OCI-LY1 (cell line): ENCODE measurements around the gene RPSA.
"Not testable (repeated sequence)": the region's sequence is repeated elsewhere in the genome, so short reads cannot be mapped to it uniquely, and the experiment has no call there.

Experiments used
- H2AFZ ChIP-seq: fragments of 200-600 bp; sonication (generic), shearing (Covaris generic); 2 replicates; pipeline ENCODE4 v1.6.0; 2014; ENCODE audit warnings: antibody characterized with exemption, mild to moderate bottlenecking, low read length
- H3F3A ChIP-seq: fragments of 200-600 bp; sonication (generic), shearing (Covaris generic); 2 replicates; pipeline ENCODE4 v1.6.0; 2014; ENCODE audit warnings: mild to moderate bottlenecking, antibody characterized with exemption, low read length, moderate library complexity; ENCODE audit not compliant: insufficient read depth
- H3K27ac ChIP-seq: fragments of 200-600 bp; sonication (generic); 2 replicates; pipeline ENCODE4 v1.5.1; 2014; ENCODE audit warnings: low read length, mixed run types, mild to moderate bottlenecking, low read depth; ENCODE audit not compliant: poor library complexity, severe bottlenecking
- H3K27me3 ChIP-seq: fragments of 200-600 bp; sonication (generic); 2 replicates; pipeline ENCODE4 v1.6.0; 2014; ENCODE audit warnings: antibody characterized with exemption, mild to moderate bottlenecking, low read length, moderate library complexity; ENCODE audit not compliant: insufficient read depth
- H3K36me3 ChIP-seq: fragments of 200-600 bp; sonication (generic); 2 replicates; pipeline ENCODE4 v1.6.1; 2014; ENCODE audit warnings: mild to moderate bottlenecking, antibody characterized with exemption, low read length, moderate library complexity, mixed read lengths; ENCODE audit not compliant: insufficient read depth
- H3K4me1 ChIP-seq: fragments of 200-600 bp; sonication (generic); 2 replicates; pipeline ENCODE4 v1.5.1; 2014; ENCODE audit warnings: mild to moderate bottlenecking, low read length, moderate library complexity; ENCODE audit not compliant: insufficient read depth, severe bottlenecking
- H3K4me2 ChIP-seq: fragments of 200-600 bp; sonication (generic), shearing (Covaris generic); 2 replicates; pipeline ENCODE4 v1.6.1; 2014; ENCODE audit warnings: low read length
- H3K4me3 ChIP-seq: fragments of 200-600 bp; sonication (generic); 2 replicates; pipeline ENCODE4 v1.5.1; 2014; ENCODE audit warnings: low read length, low read depth, mild to moderate bottlenecking, mixed read lengths; ENCODE audit not compliant: poor library complexity, severe bottlenecking
- H3K79me2 ChIP-seq: fragments of 200-600 bp; shearing (Covaris generic); 2 replicates; pipeline ENCODE4 v1.6.1; 2016; ENCODE audit warnings: mixed run types, low read length, mixed read lengths; ENCODE audit not compliant: insufficient read depth
- H3K9ac ChIP-seq: fragments of 200-600 bp; sonication (generic), shearing (Covaris generic); 2 replicates; pipeline ENCODE4 v1.6.1; 2014; ENCODE audit warnings: mild to moderate bottlenecking, low read length, mixed read lengths
- H3K9me2 ChIP-seq: fragments of 200-600 bp; sonication (generic), shearing (Covaris generic); 2 replicates; pipeline ENCODE4 v1.6.1; 2014; ENCODE audit warnings: low read depth, mild to moderate bottlenecking, low read length, mixed read lengths
- H3K9me3 ChIP-seq: fragments of 200-600 bp; shearing (Covaris generic); 2 replicates; pipeline ENCODE4 v1.6.1; 2014; ENCODE audit warnings: low read length, mixed read lengths
- H4K20me1 ChIP-seq: fragments of 200-600 bp; sonication (generic), shearing (Covaris generic); 2 replicates; pipeline ENCODE4 v1.6.0; 2016; ENCODE audit warnings: mild to moderate bottlenecking, low read length; ENCODE audit not compliant: insufficient read depth
- CTCF ChIP-seq: fragments of 200-600 bp; sonication (generic), shearing (Covaris generic); IDR thresholded peaks from 2 replicates; pipeline ENCODE4 v1.5.1; 2017; ENCODE audit warnings: mild to moderate bottlenecking, antibody characterized with exemption, low read length, moderate library complexity, mixed read lengths
- EZH2 ChIP-seq: fragments of 200-600 bp; sonication (generic), shearing (Covaris generic); IDR thresholded peaks from 2 replicates; pipeline ENCODE4 v1.8.0; 2017; ENCODE audit warnings: borderline replicate concordance, mixed run types, mild to moderate bottlenecking, antibody characterized with exemption, low read length, moderate library complexity, mixed read lengths

The RPSA gene

GRCh38 chr3:39448506-39449233, 42.1 kb downstream of the RPSA start:
- Histone ChIP-seq H3K4me1 (no peaks in the 10 kb centered on the region), H3K4me3 (no peak overlapping the region), H2AFZ (no peak overlapping the region), H3K27ac (no peak overlapping the region), H3K9me3 (no peaks in the 10 kb centered on the region), H3K79me2 (no peaks in the 10 kb centered on the region), H3K4me2 (no peak overlapping the region), H3K9ac (no peak overlapping the region), H3K9me2 (no peaks in the 10 kb centered on the region), H3F3A (no peaks in the 10 kb centered on the region), H3K27me3 (no peaks in the 10 kb centered on the region), H4K20me1 (no peaks in the 10 kb centered on the region), H3K36me3 (no peaks in the 10 kb centered on the region)
- no peak for TF ChIP-seq EZH2
- TF ChIP-seq CTCF = no peak

- no peaks in the 10 kb centered on the region for H3F3A ChIP-seq
- no peaks in the 10 kb centered on the region for H3K36me3 ChIP-seq
- H4K20me1 ChIP-seq = no peaks in the 10 kb centered on the region
- TF ChIP-seq CTCF (no peak), EZH2 (no peak)
- no peak overlapping the region for H3K4me3 ChIP-seq
- H2AFZ ChIP-seq = no peak overlapping the region
- H3K79me2 ChIP-seq = no peaks in the 10 kb centered on the region
- H3K27ac ChIP-seq = no peak overlapping the region
- no peaks in the 10 kb centered on the region for H3K4me1 ChIP-seq
- H3K9me3 ChIP-seq = no peaks in the 10 kb centered on the region
- H3K9ac ChIP-seq = no peak overlapping the region
- H3K27me3 ChIP-seq = no peaks in the 10 kb centered on the region
- H3K9me2 ChIP-seq = no peaks in the 10 kb centered on the region
- no peak overlapping the region for H3K4me2 ChIP-seq
Measured at GRCh38 chr3:39449796-39450195, 43.3 kb downstream of the RPSA start.

- no peak overlapping the region for H2AFZ ChIP-seq
- no peaks in the 10 kb centered on the region for H3K4me1 ChIP-seq
- H3K9me2 ChIP-seq = no peaks in the 10 kb centered on the region
- H3K4me3 ChIP-seq = no peak overlapping the region
- no peaks in the 10 kb centered on the region for H3K79me2 ChIP-seq
- H3K36me3 ChIP-seq = no peaks in the 10 kb centered on the region
- no peak overlapping the region for H3K4me2 ChIP-seq
- H4K20me1 ChIP-seq = no peaks in the 10 kb centered on the region
- TF ChIP-seq EZH2 (no peak), CTCF (no peak)
- no peaks in the 10 kb centered on the region for H3F3A ChIP-seq
- no peaks in the 10 kb centered on the region for H3K9me3 ChIP-seq
- H3K27ac ChIP-seq = no peak overlapping the region
- no peak overlapping the region for H3K9ac ChIP-seq
- H3K27me3 ChIP-seq = no peaks in the 10 kb centered on the region
Measured at GRCh38 chr3:39453134-39453533, 46.6 kb downstream of the RPSA start.

GRCh38 chr3:39453872-39454271, 47.4 kb downstream of the RPSA start:
- not testable (repeated sequence) for H3K9ac ChIP-seq, H3F3A ChIP-seq, H3K4me3 ChIP-seq, H3K79me2 ChIP-seq, H3K36me3 ChIP-seq, H3K27ac ChIP-seq, H3K4me2 ChIP-seq, H3K9me3 ChIP-seq, H3K4me1 ChIP-seq, H4K20me1 ChIP-seq, H3K27me3 ChIP-seq, H3K9me2 ChIP-seq, H2AFZ ChIP-seq
